Smooth muscle cell (in vitro differentiated cells): Measurements from ENCODE around the gene CCDC92. TPM values are rescaled to one million over a fixed set of nuclear protein-coding genes. Genes with fewer than 3 reads are reported as not detected.

Experiments
- DNase-seq: peaks from one replicate; lab custom pipeline; 2025; ENCODE audit not compliant: unreplicated experiment; lab: John Stamatoyannopoulos, UW
- H2AFZ ChIP-seq: fragments of 200-600 bp; sonication (generic); 2 replicates; pipeline ENCODE4 v1.6.0; 2016; ENCODE audit warnings: antibody characterized with exemption, low read depth, mild to moderate bottlenecking
- H3F3A ChIP-seq: fragments of 200-600 bp; sonication (generic); 2 replicates; pipeline ENCODE4 v1.6.0; 2017; ENCODE audit warnings: antibody characterized with exemption, low read depth
- H3K27ac ChIP-seq: fragments of 200-600 bp; sonication (generic); 2 replicates; pipeline ENCODE4 v1.5.1; 2016; ENCODE audit warnings: low read depth, mild to moderate bottlenecking
- H3K27me3 ChIP-seq: fragments of 200-600 bp; sonication (generic); 2 replicates; pipeline ENCODE4 v1.6.1; 2016; ENCODE audit warnings: low read depth, mild to moderate bottlenecking
- H3K36me3 ChIP-seq: fragments of 200-600 bp; sonication (generic); 2 replicates; pipeline ENCODE4 v1.5.1; 2016; ENCODE audit warnings: low read depth
- H3K4me1 ChIP-seq: fragments of 200-600 bp; sonication (generic); 2 replicates; pipeline ENCODE4 v1.5.1; 2016; ENCODE audit warnings: low read depth
- H3K4me2 ChIP-seq: fragments of 200-600 bp; sonication (generic); 2 replicates; pipeline ENCODE4 v1.6.0; 2016; ENCODE audit warnings: mild to moderate bottlenecking
- H3K4me3 ChIP-seq: fragments of 200-600 bp; sonication (generic); 2 replicates; pipeline ENCODE4 v1.5.1; 2016; ENCODE audit warnings: mild to moderate bottlenecking
- H3K79me2 ChIP-seq: fragments of 200-600 bp; sonication (generic); 2 replicates; pipeline ENCODE4 v1.6.0; 2016; ENCODE audit warnings: low read depth, mild to moderate bottlenecking
- H3K9ac ChIP-seq: fragments of 200-600 bp; sonication (generic); 2 replicates; pipeline ENCODE4 v1.6.0; 2016; ENCODE audit warnings: low read depth
- H3K9me3 ChIP-seq: fragments of 200-600 bp; sonication (generic); replicated peaks from 2 replicates; pipeline ENCODE4 v1.5.1; 2016; ENCODE audit warnings: low read depth
- H4K20me1 ChIP-seq: fragments of 200-600 bp; sonication (generic); 2 replicates; pipeline ENCODE4 v1.6.0; 2016; ENCODE audit warnings: low read depth
- CTCF ChIP-seq: fragments of 200-600 bp; sonication (generic); IDR thresholded peaks from 2 replicates; pipeline ENCODE4 v1.5.1; 2017; ENCODE audit warnings: borderline replicate concordance, mild to moderate bottlenecking, antibody characterized with exemption; ENCODE audit not compliant: insufficient read depth, poor library complexity, severe bottlenecking
- WGBS: methylation state at CpG from one replicate; pipeline ENCODE4 v1.1.7; 2016; ENCODE audit warnings: low lambda C conversion rate; 5-methylcytosine and 5-hydroxymethylcytosine counted together
- polyA plus RNA-seq: library from polyadenylated mRNA; unstranded; fragments of >200 nt; fragmentation: Nextera tagmentation; extraction: Ambion mirVana; gene quantifications from 2 replicates; pipeline ENCODE4 v1.2.1, GENCODE V29; 2016
- total RNA-seq: library from RNA; depleted of rRNA; stranded (reverse); fragments of >200 nt; gene quantifications from 2 replicates; pipeline ENCODE4 v1.2.3, GENCODE V29; 2014

CCDC92 gene
- total and polyA plus RNA-seq, 2 experiments from 2014 or later = 17.4 to 68.2 TPM

GRCh38 chr12:123945287-123946151 is 27.1 kb downstream of the CCDC92 start:
- peaks cover 7% of the 10 kb centered on the region for H3K4me1 ChIP-seq
- no peaks in the 10 kb centered on the region for H3K79me2 ChIP-seq
- no peak overlapping the region for H3K4me3 ChIP-seq
- H4K20me1 ChIP-seq = peaks cover 51% of the 10 kb centered on the region
- peaks cover 7% of the 10 kb centered on the region for H3F3A ChIP-seq
- no peak overlapping the region for H3K4me2 ChIP-seq
- H3K27me3 ChIP-seq = no peaks in the 10 kb centered on the region
- H3K36me3 ChIP-seq = no peaks in the 10 kb centered on the region
- H3K9ac ChIP-seq = no peak overlapping the region
- no peak for TF ChIP-seq CTCF
- H3K27ac ChIP-seq = no peak overlapping the region
- H3K9me3 ChIP-seq = no peaks in the 10 kb centered on the region
- WGBS = 92% methylated on average over 25 of the region's 25 CpGs
- H2AFZ ChIP-seq = no peak overlapping the region
- DNase-seq = no peak

- no peak for TF ChIP-seq CTCF
- WGBS = 96% methylated on average over 10 of the region's 10 CpGs
- no peak overlapping the region for H2AFZ ChIP-seq
- H3K79me2 ChIP-seq = no peaks in the 10 kb centered on the region
- H3K9ac ChIP-seq = no peak overlapping the region
- H3K27ac ChIP-seq = no peak overlapping the region
- no peak overlapping the region for H3K4me2 ChIP-seq
- H3K4me1 ChIP-seq = peaks cover 7% of the 10 kb centered on the region
- no peak overlapping the region for H3K4me3 ChIP-seq
- DNase-seq = no peak
- H3K36me3 ChIP-seq = no peaks in the 10 kb centered on the region
- H3F3A ChIP-seq = peaks cover 7% of the 10 kb centered on the region
- H3K9me3 ChIP-seq = no peaks in the 10 kb centered on the region
- H3K27me3 ChIP-seq = no peaks in the 10 kb centered on the region
- peaks cover 44% of the 10 kb centered on the region for H4K20me1 ChIP-seq
These were observed 27.9 kb downstream of the CCDC92 start for GRCh38 chr12:123944696-123945095.

- no peak overlapping the region for H2AFZ ChIP-seq
- peaks cover 13% of the 10 kb centered on the region for H3F3A ChIP-seq
- DNase-seq = no peak
- peaks cover 37% of the 10 kb centered on the region for H4K20me1 ChIP-seq
- WGBS = 97% methylated on average over 5 of the region's 5 CpGs
- H3K4me2 ChIP-seq = no peak overlapping the region
- peaks cover 7% of the 10 kb centered on the region for H3K4me1 ChIP-seq
- H3K9ac ChIP-seq = no peak overlapping the region
- no peaks in the 10 kb centered on the region for H3K9me3 ChIP-seq
- H3K27me3 ChIP-seq = no peaks in the 10 kb centered on the region
- no peak overlapping the region for H3K27ac ChIP-seq
- H3K36me3 ChIP-seq = no peaks in the 10 kb centered on the region
- H3K79me2 ChIP-seq = no peaks in the 10 kb centered on the region
- no peak for TF ChIP-seq CTCF
- no peak overlapping the region for H3K4me3 ChIP-seq
These were observed 28.8 kb downstream of the CCDC92 start for GRCh38 chr12:123943816-123944215.
